GM12801 (cell line): ENCODE measurements around the gene PSIP1.

Source experiments
- TF ChIP-seq, protein P1 (sequence below): IDR thresholded peaks from one replicate; pipeline ENCODE4 v1.5.1; 2011; ENCODE audit warnings: control low read depth; ENCODE audit not compliant: insufficient read length; ENCODE audit errors: extremely low read depth

The PSIP1 gene

DNA sequence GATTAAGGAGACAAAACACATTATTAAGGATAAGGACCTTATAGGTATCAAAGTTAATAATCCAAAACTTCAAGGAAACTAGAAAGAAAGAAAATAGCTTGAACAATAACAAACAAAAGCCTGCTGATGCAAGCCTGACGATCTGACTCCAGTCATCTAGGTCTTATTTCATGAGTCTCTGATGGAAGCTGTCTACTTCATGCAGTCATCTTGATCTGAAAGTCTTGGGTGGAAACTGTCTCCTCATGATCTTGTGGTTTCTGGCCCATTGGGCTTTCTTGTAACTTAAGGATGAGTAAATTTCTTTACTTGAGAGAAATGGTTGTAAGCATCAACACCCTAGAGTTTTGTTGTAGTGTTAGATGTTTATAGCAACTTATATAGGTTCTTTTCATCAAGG, 20.6 kb upstream of the PSIP1 start:
- TF ChIP-seq, protein P1, sequence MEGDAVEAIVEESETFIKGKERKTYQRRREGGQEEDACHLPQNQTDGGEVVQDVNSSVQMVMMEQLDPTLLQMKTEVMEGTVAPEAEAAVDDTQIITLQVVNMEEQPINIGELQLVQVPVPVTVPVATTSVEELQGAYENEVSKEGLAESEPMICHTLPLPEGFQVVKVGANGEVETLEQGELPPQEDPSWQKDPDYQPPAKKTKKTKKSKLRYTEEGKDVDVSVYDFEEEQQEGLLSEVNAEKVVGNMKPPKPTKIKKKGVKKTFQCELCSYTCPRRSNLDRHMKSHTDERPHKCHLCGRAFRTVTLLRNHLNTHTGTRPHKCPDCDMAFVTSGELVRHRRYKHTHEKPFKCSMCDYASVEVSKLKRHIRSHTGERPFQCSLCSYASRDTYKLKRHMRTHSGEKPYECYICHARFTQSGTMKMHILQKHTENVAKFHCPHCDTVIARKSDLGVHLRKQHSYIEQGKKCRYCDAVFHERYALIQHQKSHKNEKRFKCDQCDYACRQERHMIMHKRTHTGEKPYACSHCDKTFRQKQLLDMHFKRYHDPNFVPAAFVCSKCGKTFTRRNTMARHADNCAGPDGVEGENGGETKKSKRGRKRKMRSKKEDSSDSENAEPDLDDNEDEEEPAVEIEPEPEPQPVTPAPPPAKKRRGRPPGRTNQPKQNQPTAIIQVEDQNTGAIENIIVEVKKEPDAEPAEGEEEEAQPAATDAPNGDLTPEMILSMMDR = no peak

DNA sequence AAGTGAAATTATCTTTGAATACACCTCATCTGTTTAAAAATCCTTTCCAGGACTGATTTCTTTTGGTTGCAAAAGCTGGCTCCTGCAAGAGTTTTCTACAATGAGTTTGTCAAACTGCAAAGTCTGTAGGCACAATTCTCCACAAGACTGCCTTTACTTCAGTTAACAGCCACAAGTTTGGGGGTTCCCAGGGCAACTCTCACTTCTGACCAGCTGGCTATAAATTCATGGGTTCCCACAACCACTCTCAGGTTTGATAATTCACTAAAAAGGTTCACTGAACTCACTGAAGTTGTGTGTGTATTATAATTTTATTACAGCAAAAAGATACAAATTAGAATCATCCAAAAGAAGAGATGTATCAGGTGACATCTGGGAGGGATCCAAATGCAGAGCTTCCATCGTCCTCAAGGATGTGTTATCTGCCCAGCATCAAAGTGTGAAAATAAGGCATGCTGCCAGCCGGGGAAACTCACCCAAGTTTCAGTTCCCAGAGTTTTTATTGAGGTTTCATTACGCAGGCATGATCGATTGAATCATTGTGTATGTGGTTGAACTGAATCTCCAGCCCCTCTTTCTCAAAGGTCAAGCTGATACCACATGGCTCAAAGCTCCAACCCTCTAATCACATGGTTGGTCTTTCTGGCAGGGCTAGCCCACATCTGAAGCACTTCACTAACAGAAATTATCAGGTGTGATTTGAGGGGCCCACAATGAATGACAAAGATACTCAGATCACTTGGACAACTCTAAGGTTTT, 19.0 kb upstream of the PSIP1 start:
- TF ChIP-seq, protein P1 = no peak

DNA sequence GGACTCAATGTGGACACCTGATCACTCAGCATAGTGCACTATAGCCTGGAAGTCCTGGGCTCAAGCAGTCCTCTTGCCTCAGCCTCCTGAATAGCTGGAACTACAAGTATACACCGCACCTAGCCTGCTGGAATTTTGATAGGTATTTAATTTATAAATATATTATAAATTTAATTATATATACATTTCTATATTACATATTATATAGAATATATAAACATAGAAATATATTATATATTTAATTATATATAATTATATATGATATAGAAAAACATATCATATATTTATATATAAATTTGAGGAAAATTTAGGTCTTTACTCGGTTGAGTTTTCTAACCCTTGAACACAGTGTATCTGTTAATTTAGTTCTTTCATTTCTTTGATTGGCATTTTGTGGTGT, 15.2 kb upstream of the PSIP1 start:
- TF ChIP-seq, protein P1 = no peak

DNA sequence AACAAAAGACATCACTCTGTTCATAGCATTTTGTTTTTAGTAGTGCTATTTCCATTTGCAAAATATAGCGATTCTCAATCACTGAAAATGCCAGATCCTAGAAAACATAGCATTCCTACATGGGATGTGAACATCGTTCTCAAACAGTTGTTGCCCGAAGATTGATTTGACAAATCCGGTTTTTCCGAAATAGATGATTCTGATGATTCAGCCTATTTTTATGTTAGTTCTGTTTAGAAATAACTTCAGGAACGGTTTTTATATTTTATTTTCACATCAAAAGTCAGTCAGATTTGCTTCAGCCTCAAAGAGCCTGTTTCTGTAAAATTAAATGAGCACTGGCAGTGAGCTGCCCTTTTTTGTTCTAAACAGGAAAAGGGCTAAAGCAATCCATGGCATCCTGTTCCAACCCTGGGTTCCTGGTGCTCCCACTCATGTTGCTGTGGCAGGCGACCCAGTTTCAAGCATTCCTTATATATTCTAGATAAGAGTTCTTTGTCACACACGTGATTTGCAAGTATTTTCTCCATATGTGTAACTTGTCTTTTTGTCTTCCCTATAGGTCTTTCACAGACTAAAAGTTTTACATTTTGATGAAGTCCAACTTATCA, 14.2 kb upstream of the PSIP1 start:
- TF ChIP-seq, protein P1 = no peak

DNA sequence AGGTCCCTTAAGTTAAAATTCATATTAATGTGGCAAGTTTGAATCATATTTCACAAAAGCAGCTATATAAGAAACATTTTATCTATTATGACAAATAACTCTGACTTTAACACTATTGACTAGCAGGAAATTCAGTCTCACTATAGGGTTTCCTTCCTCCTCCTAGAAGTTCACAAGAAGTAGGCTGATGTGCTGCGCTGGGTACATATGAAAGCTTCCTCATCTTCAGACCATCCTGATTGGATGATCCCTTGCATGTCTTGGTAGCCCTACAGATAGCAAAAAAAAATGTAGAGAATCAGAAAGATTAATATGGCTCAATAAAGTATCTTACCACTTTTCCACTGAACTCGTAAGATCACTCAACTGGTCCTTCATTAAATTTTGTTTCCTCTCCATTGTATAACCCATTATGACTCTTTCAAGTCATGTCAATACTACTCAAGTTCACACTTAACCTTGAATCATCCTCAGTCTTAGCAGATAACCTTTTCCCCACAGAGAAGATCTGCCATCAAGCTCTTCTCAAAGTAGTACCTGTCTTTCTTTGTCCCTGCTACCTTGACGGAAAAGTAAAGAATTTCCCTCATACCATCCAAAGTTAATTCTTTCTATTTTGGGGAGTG, 11.5 kb upstream of the PSIP1 start:
- TF ChIP-seq, protein P1 = no peak

DNA sequence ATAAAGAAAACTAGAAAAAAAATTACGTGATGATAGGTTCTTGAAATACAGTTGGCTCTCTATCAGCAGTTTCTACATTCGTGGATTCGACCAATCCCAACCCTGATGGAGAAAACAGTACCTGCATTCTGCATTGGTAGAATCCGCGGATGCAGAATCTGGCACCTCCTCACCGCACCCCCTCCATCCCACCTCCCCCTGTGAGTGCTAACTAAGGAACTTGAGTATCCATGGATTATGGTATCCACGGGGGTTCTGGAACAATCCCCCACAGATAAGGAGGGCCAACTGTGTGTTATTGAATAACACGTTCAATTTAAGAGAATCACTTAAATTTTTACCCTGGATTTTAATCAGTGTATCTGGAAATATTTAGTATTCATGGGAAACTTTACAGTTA, 10.5 kb upstream of the PSIP1 start:
- TF ChIP-seq, protein P1 = no peak

DNA sequence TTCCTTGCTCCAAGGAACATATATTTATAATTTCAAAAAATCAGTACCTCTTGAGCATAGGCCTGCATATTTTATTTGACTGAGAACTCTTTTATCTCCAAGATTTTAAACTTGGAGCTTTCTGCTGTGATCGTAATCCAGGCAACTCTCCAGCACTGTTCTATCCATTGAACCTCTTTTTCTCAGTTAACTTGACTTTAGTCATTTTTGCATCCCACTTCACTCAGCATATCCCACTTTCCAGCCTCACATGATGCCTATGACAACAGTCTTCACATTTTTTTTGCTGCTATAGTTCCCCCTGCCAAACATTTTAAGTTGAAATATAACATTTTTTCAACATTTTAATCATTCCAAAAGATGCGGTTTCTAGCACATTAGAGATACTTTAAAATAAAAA, 9.1 kb upstream of the PSIP1 start:
- TF ChIP-seq, protein P1 = no peak
